HL-60 (cell line): Measurements from ENCODE around the gene MOK.

Experiments used
- CTCF ChIP-seq: IDR thresholded peaks from one replicate; pipeline ENCODE4 v1.5.1; 2011; ENCODE audit warnings: low read length, control low read depth, inconsistent platforms; ENCODE audit not compliant: insufficient read depth
- POLR2AphosphoS5 ChIP-seq: IDR thresholded peaks from 2 replicates; pipeline ENCODE4 v1.6.1; 2012; ENCODE audit warnings: low read depth
- REST ChIP-seq: IDR thresholded peaks from 2 replicates; pipeline ENCODE4 v1.6.1; 2012; ENCODE audit warnings: low read depth; ENCODE audit not compliant: insufficient replicate concordance

- no peak for TF ChIP-seq CTCF
- no peak for TF ChIP-seq POLR2AphosphoS5
- TF ChIP-seq REST = no peak
These were observed 30.2 kb upstream of the MOK start for GRCh38 chr14:102335163-102335562.
